ENCODE measurements around the gene ZFR.
"Not testable (repeated sequence)": the region's sequence is repeated elsewhere in the genome, so short reads cannot be mapped to it uniquely, and the experiment has no call there.

The ZFR gene

DNA sequence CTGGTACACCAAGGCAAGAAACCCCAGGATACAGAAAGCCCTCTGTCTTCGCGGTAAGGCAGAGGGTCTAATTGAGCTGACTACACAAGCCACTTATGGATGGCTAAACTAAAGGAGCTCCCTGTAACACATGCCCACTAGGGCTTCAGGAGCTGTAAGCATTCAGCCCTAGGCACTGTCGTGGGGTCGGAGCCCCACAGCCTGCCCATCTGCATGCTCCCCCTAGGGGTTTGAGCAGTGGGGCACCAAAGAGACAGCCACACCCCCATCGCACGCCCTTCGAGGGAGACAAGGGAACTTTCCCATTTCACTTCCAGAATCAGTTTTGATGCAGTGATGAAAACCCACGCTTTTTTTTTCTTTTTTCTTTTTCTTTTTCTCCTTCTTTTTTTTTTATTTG is 120.8 kb downstream of the ZFR start:
- no peak for DNase-seq (ENCODE audit: low read depth in 2 of 3, low spot score in 2 of 3)

DNA sequence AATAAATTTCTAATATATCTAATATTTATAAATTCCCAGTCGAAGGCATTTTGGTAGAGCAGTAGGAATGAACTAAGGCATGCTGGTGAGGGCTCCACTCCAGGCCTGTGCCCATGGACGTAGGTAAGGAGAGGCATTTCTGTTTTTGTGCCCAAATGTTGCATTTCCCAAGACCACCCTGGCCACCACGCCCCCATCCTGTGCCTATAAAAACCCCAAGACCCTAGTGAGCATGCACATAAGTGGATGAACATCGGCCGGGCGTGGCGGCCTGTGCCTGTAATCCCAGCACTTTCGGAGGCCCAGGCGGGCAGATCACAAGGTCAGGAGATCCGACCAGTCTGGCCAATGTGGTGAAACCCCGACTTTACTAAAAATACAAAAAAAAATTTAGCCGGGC is 121.7 kb downstream of the ZFR start:
- no peak for DNase-seq (ENCODE audit: low read depth in 2 of 3, low spot score in 2 of 3)

DNA sequence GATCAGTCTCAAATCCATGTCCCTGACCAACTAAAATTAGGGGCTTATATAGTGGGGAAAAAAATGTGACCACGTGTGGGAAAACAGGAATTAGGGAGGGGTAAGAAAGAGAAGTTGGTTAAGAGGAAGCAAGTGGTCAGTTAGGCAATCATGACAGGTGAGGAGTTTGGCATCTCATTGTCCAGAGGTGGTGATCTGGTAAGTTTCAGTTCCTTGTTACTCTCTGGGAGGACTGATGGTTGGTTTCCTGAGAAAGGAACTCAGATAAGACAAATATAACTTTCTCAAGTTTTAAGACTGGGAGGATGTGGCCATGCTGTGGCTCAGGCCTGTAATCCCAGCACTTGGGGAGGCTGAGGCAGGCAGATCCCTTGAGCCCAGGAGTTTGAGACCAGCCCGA is 122.8 kb downstream of the ZFR start:
- DNase-seq (ENCODE audit: low read depth in 2 of 3, low spot score in 2 of 3) = not testable (repeated sequence)

DNA sequence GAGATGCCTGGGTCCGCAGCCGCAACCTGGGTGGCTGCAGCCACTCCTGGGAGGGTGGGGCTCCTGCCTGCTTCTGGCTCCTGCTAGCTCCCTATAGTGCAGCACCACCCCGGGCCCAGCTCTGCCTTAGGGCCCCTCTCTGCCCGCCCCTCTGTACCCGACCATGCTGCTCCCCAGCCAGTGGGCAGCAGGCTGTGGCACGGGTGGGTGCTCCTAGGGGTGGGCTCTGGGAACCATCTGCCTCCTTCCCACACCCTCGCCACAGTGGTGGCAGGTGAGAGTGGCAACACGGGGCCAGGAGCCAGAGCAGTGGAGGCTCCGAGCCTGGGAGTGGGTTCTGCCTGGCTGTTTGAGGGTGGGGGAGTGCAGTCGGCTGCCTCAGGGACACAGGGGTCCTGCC is 124.0 kb downstream of the ZFR start:
- no peak for DNase-seq (ENCODE audit: low read depth in 2 of 3, low spot score in 2 of 3)

DNA sequence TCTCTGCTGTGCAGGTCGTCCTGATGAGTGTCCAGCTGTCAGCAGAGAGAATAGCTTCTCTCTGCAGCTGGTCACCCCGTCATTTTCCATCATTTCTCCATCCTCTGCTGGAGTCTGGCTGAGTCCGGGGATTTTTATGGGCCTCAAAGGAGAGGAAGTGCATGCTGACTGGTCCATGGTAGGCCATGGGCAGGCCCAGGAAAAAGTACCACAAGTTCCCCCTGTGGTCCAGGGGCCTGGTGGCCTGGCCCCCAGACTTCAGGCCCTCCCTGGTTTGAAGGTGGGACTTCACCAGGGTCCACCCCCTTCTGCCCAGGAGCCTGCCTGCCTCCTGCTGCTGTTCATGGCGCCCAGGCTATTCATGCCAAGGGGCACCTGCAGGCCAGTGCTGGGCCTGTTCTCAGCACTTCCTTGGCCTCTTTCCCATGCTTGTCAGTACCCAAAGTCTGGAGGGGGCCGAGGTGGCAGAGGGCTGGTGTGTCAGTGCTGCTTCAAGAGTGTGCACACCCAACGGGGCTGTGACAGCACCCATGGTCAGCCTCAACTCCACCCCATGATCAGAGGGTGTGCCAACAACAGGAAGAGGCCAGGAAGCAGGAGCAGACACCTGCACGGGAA is 124.5 kb downstream of the ZFR start:
- no peak for DNase-seq (ENCODE audit: low read depth in 2 of 3, low spot score in 2 of 3)

DNA sequence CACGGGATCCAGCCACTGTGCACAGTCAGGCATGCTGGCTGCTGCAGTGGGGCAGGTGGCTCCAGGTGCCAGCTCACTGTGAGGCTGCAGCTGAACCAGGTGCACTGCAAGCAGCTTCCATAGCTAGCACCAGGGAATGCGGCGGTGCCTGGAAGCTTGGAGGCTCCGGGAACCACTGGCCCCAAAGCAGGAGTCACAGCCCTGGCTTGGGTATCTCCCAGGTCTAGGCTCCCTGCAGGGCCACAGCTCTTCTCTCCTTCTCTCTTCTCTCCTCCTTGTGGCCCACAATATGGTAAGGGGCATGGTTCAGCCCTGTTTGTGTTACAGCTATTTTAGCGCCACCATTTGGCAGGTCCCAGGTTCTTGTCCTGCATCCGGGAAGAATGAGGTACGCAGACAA is 125.1 kb downstream of the ZFR start:
- DNase-seq (ENCODE audit: low read depth in 2 of 3, low spot score in 2 of 3) = no peak

DNA sequence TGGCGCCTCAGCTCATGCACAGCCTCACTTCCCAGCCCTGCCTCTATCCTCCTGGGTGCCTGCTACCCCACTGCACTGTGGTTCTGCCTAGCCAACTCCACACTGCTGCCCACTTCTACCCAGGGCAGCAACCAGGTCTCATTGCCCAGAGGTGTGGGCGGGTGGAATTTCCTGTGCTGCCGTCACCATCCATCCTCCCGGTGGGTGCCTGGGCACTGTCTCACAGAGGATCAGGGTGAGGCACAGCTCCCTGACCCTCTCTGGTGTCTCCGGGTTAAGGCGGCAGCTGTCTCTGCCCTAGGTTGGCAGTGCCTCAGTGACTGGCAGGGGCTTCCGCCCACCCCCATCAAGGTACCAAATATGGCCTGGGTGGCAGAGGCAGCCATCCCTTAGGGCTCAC is 127.5 kb downstream of the ZFR start:
- DNase-seq (ENCODE audit: low read depth in 2 of 3, low spot score in 2 of 3) = no peak

DNA sequence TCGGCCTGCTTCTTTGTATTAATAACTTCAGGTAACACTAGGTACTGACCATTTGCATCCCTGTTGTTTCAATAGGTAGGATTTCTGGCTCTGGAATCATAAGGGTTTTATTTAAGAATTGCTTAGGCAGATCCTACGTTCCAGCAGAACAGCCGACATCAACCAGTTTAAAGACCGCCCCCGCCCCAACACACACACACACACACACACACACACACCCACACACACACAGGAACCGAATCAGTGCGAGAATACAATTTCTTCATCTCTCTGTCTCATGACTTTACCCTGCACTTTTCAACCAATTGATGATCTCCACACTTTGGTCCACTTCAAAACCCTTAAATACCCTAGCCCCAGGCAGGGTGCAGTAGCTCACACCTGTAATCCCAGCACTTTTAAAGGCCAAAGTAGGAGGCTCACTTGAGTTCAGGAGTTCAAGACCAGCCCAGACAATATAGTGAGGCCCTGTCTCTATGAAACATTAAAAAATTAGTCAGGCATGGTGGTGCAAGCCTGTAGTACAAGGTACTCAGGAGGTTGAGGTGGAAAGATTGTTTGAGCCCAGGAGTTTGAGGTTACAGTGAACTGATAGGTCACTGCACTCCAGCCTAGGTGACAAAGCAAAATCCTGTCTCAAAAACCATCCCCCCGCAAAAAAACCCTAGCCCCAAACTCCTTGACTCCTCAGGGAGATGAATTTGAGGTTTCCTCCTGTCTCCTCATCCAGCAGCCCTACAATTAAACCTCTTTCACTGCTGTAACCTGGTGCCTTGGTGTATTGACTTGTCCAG is 129.1 kb downstream of the ZFR start:
- no peak for DNase-seq (ENCODE audit: low read depth in 2 of 3, low spot score in 2 of 3)

DNA sequence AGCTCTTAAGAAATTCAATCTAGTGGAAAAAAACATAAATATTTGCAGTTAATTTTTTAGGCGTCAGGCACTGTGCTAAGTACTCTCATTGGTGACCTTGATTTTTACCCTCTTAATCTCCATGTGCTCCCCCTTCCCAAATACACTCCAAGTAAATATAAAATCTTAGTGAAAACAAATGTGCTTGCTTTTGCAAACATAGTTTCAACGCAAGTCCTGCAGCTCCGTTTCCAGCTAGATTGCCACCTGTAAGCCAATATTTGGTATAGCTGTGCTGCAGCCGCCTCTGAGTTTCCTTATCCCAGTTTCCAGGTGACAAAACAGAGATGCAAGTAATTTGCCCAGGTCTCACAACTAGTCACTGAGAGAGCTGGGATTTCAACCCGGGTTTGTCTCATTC is 129.9 kb downstream of the ZFR start:
- no peak for DNase-seq (ENCODE audit: low read depth in 2 of 3, low spot score in 2 of 3)

DNA sequence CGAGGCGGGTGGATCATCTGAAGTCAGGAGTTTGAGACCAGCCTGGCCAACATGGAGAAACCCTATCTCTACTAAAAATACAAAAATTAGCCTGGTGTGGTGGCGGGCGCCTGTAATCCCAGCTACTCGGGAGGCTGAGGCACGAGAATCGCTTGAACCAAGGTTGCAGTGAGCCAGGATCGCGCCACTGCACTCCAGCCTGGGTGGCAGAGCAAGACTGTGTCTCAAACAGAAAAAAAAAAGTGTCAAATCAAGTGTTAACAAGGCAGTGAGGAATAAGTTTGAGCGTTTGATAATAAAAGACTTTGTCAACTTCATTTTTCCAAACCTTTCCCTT is 130.4 kb downstream of the ZFR start:
- DNase-seq (ENCODE audit: low read depth in 2 of 3, low spot score in 2 of 3) = not testable (repeated sequence)

DNA sequence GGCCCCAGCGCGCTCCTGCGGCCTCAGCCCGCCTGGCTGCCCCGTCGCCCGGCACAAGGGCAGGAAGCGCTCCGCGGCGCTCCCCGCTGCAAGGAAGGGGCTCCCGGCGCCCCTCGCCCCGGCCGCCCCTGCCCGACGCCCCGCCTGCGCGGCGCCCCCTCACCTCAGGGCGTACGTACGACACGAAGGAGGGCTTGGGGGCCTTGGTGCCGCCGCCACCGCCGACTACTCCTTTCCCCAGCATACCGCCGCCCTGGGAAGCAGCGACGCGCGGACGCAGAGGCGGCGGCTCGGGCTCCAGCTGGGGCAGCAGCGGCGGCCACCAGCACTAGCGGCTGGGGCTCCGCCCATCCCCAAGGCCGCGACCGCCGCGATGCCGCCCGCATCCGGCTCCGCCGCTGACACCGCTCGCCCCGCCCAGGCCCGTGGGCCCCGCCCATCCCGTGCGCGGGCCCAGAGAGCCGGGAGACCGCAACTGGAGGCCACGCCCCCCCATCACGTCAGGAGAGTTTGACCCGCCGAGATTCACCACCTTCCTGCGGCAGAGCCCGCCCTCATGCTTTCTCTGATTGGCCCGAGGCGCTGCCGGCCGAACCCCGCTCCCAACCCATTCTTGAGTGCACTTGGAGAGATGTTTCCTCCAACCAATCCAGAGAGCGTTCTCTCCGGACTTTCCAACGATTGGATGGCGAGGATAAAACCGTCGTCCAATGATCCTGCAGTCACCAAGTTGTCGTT is 131.8 kb downstream of the ZFR start, which contains the start of gene MTMR12:
TSS of gene MTMR12 (minus strand) at position 345 of the 738 bp plus-strand sequence. CDS start at position 244, 101 bp downstream.
- peak; percentile 98 to 100 (median 98) for DNase-seq (ENCODE audit: low read depth in 2 of 3, low spot score in 2 of 3)

DNA sequence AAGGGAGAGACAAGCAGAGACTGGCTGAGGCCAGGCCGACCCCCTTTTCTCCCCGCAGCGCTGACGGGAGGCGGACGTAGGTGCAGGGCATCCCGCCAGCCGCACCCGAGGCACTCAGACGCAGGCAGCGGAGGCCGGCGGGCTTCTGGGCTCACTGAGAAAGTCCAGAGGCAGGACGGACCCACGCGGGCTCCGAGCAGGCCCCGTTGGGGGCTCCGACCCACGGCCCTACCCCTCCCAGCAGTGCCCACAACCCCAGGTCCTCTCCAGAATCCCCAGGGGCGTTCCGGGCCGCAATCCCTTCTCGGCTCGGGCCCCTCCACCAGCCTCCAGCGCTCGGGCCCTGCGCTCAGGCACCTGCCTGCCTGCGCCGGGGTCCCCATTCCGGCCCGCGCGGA is 132.3 kb downstream of the ZFR start:
- peak in 1 of 3 experiments; percentile 26 for DNase-seq (ENCODE audit: low read depth in 2 of 3, low spot score in 2 of 3)

DNA sequence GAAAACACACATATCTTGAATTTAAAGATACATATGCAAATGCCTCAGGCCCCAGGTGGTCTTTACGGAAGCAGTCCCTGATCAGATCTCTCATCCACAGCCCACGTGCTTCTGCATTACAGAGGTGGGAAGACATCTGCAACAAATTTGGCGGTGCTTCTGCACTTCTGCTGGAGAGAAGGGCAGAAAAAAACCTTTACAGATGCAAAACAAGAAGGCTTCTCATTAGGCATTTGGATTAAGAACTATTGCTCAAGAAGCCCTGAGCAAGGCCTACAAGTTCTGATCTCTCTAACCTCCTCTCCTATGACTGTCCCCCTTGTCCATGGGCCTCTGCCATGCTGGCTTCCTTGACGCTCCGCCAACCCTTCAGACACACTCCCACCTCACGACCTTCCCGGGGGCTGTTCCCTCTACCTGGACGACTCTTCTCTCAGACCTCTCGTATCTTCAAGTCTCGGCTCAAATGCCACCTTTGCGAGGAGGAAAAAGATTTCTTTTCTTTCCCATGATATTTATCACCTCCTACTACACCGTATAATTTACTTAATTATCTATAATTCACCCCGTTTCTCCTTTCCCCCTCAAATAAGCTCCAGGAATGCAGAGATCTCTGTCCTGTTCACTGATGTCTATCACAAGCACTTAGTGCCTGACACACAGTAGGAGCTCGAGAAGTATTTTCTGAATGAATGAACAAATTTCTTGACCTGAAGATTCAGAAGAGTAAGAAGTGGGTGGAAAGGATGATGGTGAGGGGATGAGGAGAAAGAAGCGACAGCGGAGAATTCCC is 132.9 kb downstream of the ZFR start:
- no peak for DNase-seq (ENCODE audit: low read depth in 2 of 3, low spot score in 2 of 3)

DNA sequence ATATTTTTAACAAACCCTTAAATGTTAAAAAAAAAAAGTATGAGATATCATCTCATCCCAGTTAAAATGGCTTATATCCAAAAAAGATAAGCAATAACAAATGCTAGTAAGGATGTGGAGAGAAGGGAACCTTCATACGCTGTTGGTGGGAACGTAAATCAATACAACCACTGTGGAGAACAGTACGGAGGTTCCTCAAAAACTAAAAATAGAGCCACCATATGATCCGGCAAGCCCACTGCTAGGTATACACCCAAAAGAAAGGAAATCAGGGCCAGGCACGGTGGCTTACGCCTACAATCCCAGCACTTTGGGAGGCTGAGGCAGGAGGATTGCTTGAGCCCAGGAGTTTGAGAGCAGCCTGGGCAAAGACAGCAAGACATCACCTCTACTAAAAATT is 134.8 kb downstream of the ZFR start:
- DNase-seq (ENCODE audit: low read depth in 2 of 3, low spot score in 2 of 3) = no peak

DNA sequence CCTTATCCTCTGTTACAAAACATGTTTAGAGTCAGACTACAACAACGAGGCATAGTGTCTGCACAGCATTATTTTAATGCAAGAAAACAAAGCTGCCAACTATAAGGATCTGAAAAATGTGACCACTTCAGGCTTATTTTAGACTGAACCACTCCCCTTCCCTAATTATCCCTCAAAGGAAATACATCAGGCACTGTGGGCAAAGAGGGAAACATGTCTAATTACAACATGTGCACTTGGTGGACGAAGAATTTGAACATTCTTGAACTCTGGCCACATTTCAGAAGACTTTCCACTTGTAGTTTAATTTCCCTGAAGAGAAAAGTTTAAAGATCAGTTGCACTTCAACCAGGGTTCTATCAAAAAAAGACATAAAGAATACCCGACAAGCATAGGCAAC is 135.6 kb downstream of the ZFR start:
- DNase-seq (ENCODE audit: low read depth in 2 of 3, low spot score in 2 of 3) = no peak

DNA sequence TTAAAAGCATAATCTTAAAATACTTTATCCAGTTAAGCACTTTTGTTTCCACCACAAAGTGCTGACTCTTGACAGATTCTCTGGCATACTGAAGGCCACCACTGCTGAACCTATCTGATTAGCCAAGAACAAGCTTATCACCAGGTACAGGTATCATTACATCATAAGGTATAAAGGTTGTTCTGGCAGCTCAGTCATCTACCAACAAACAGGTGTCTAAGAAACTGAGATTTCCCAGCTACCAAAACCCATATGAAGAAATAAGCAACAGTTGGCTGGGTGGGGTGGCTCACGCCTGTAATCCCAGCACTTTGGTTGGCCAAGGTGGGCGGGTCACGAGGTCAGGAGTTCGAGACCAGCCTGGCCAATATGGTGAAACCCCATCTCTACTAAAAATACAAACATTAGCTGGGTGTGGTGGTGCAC is 136.8 kb downstream of the ZFR start:
- DNase-seq (ENCODE audit: low read depth in 2 of 3, low spot score in 2 of 3) = no peak

DNA sequence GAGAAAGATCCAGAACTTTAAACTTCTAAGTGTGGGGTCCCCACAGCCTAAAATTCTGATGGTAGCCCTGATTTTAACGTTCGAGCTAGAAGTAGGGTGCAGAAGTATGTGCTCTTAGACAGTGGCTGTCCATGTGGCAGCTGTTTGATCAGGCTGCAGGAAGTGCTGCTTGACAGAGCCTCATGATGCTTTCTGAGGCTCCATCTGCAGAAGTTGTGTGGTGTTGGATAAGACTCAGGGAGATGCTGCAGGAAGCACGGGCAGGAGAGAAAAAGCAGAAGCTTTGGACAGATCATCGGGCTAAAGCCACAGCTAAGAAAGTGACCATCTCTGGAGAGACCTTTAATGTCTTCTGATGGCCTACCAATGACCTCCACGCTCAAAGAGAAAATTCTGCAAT is 139.9 kb downstream of the ZFR start:
- no peak for DNase-seq (ENCODE audit: low read depth in 2 of 3, low spot score in 2 of 3)
